SH-SY5Y (cell line): ENCODE measurements around the gene SPSB4.

Experiments
- GATA2 ChIP-seq: IDR thresholded peaks from 2 replicates; pipeline ENCODE4 v1.6.1; 2011; ENCODE audit warnings: mild to moderate bottlenecking, low read depth, low read length
- GATA3 ChIP-seq: IDR thresholded peaks from 2 replicates; pipeline ENCODE4 v1.6.1; 2011; ENCODE audit warnings: low read depth, mild to moderate bottlenecking, low read length, moderate library complexity

GRCh38 chr3:141178551-141178950 lies 127.4 kb downstream of the SPSB4 start:
- TF ChIP-seq GATA2 (no peak), GATA3 (no peak)
